Heart right ventricle (tissue), 16 donors: ENCODE data around the gene BCO2. TPM values are rescaled to one million over a fixed set of nuclear protein-coding genes. Genes with fewer than 3 reads are reported as not detected.

Source experiments
- ATAC-seq, 8 donors: fragments of 200-7000 bp; cut with Tn5 transposase; one replicate each; pipeline ENCODE4 v1.9.1; 2020; ENCODE audit warnings: mild to moderate bottlenecking in 8 of 8, moderate library complexity in 8 of 8, moderate number of reproducible peaks in 1 of 8
- DNase-seq, 2 donors: peaks; one replicate each; pipeline ENCODE4 v3.0.0-alpha.2; 2020
- H3K27ac ChIP-seq, 10 donors: fragments of 200-600 bp; sonication (generic) in 2 of 10; one replicate each; pipeline versions ENCODE4 v1.5.0 to v1.8.0; 2020 to 2022; ENCODE audit warnings: mild to moderate bottlenecking in 3 of 10
- H3K27me3 ChIP-seq, 7 donors: fragments of 200-600 bp; one replicate each; pipeline ENCODE4 v1.8.0; 2021 to 2022; ENCODE audit warnings: mild to moderate bottlenecking in 2 of 7
- H3K36me3 ChIP-seq, 9 donors: fragments of 200-600 bp; sonication (generic) in 1 of 9; one replicate each; pipeline versions ENCODE4 v1.5.0 to v1.8.0; 2020 to 2022; ENCODE audit warnings: mild to moderate bottlenecking in 2 of 9
- H3K4me1 ChIP-seq, 9 donors: fragments of 200-600 bp; sonication (generic) in 1 of 9; one replicate each; pipeline versions ENCODE4 v1.5.0 to v1.8.0; 2020 to 2022; ENCODE audit warnings: mild to moderate bottlenecking in 4 of 9
- H3K4me3 ChIP-seq, 10 donors: fragments of 200-600 bp; sonication (generic) in 2 of 10; one replicate each; pipeline versions ENCODE4 v1.5.0 to v1.8.0; 2020 to 2022; ENCODE audit warnings: mild to moderate bottlenecking in 7 of 10, moderate library complexity in 2 of 10
- H3K9me3 ChIP-seq, 11 donors: fragments of 200-600 bp in 10 of 11; sonication (generic) in 2 of 11; one replicate each; pipeline versions ENCODE4 v1.5.0 to v1.8.0; 2013 to 2022; ENCODE audit warnings: mild to moderate bottlenecking in 2 of 11, control low read depth in 1 of 11, moderate library complexity in 1 of 11
- WGBS, 2 donors: extraction: QIAGEN DNeasy Blood & Tissue Kit; methylation state at CpG; one replicate each; pipeline ENCODE4 v1.1.7; 2013; ENCODE audit warnings: inconsistent platforms in 1 of 2; 5-methylcytosine and 5-hydroxymethylcytosine counted together
- intact Hi-C, 10 donors: fragments of 100-400 bp; cut with DNase I; formaldehyde crosslinking; loops; one replicate each; pipeline versions ENCODE4 v1.11.1 to v1.14.2; 2022
- polyA plus RNA-seq, 2 donors: library from polyadenylated mRNA; stranded (reverse); fragments of 200-250 nt; gene quantifications; one replicate each; pipeline ENCODE4 v1.2.3, GENCODE V29; 2013
- total RNA-seq, 10 donors: library from RNA; stranded (reverse); fragmentation: NEBNext Ultra II Directional in 3 of 10; extraction: Animal tissue kit (Norgen Biotek cat#: 25700) in 3 of 10; gene quantifications; one replicate each; pipeline versions ENCODE4 v1.2.1 to v1.2.4, GENCODE V29; 2021 to 2023
- TF ChIP-seq, protein P1 (sequence below), 9 donors: fragments of 200-600 bp; sonication (generic) in 2 of 9; IDR thresholded peaks; one replicate each; pipeline versions ENCODE4 v1.5.0 to v1.8.0; 2021 to 2022; ENCODE audit warnings: antibody characterized with exemption in 9 of 9, mild to moderate bottlenecking in 5 of 9, moderate library complexity in 1 of 9
- donor health status: Arrhythmogenic right ventricular cardiomyopathy.
- donor health status: ischemic (EF 13 %, LVEDD 7.1; RV severe dilation, severe dysfunction).
- donor health status: healthy with polysubstance abuse.
- donor health status: DM: no; HTN: yes; CAD: no.
- donor health status: DM: no; HTN: no; CAD: no.
- donor health status: ischemic (EF 25% LVEDD 6.9; RV normal size, moderate dysfunction).
- donor health status: ischemic (EF 25% LVEDD 5.7; RV mildly dilated, moderate dysfunction).
- donor health status: healthy.
- donor health status: DM: yes; HTN: yes; CAD: no.
- donor health status: Ischemic cardiomyopathy.
- donor health status: ischemic (EF 35%, LVEDD 5.7; RV mildly dilated, moderate dysfunction).
- donor health status: nonischemic (EF 11% LVEDD 7.7; RV severe dilation, severe dysfunction).
- donor health status: DM: yes; HTN: yes; CAD: no.
- donor health status: PGD.
- donor health status: ischemic (EF 29% LVEDD 5.4; RV normal size, mild dysfunction).
- donor health status: nonischemic (EF 23%, LVEDD 6.1; RV moderate dilation, normal function).

The BCO2 gene
- total and polyA plus RNA-seq, 12 donors = 39.3 to 137 (median 86.5) TPM

DNA sequence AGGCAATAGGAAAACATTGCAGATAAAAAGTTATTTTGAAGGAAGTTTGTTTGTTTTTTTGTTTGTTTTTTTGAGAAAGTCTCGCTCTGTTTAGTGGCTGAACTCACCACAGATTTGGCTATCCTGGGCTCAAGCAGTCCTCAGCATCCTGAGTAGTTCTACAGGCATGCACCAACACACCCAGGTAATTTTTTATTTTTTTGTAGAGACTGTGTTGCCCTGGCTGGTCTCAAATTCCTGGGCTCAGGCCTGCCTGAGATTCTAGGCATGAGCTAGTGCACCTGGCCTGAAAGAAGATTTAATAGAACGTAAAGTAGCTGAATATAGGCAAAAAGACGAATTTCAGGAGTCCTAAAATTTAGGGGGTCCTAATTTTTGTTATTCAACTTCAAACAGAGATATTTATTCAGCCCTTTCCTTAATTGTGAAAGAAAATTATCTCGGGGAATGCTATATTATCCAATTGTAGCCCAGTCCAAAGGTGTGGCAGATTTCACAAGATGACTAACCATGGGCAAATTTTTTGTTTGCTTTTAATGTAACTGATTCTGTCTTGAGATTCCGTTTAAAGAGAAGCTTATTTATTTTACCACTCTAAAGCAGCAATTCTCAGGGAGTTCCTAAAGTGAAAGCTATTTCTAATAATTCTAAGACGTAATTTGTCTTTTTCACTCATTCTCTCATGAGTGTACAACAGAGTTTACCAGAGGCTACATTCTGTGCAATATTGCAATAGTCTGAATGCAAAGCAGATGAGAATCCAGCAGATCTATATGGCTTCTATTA, 12.4 kb upstream of the BCO2 start:
- H3K27me3 ChIP-seq = no peaks in the 10 kb centered on the region
- 89 to 90% methylated on average over 6 of the region's 6 CpGs for WGBS, 2 donors
- TF ChIP-seq, protein P1, sequence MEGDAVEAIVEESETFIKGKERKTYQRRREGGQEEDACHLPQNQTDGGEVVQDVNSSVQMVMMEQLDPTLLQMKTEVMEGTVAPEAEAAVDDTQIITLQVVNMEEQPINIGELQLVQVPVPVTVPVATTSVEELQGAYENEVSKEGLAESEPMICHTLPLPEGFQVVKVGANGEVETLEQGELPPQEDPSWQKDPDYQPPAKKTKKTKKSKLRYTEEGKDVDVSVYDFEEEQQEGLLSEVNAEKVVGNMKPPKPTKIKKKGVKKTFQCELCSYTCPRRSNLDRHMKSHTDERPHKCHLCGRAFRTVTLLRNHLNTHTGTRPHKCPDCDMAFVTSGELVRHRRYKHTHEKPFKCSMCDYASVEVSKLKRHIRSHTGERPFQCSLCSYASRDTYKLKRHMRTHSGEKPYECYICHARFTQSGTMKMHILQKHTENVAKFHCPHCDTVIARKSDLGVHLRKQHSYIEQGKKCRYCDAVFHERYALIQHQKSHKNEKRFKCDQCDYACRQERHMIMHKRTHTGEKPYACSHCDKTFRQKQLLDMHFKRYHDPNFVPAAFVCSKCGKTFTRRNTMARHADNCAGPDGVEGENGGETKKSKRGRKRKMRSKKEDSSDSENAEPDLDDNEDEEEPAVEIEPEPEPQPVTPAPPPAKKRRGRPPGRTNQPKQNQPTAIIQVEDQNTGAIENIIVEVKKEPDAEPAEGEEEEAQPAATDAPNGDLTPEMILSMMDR (IDR thresholded peaks at IDR 0.05) = no peak
- H3K27ac ChIP-seq = peak overlapping the region in 1 of 10 donors; percentile 78
- DNase-seq (no peak), ATAC-seq (no peak)
- H3K4me3 ChIP-seq = peak overlapping the region in 2 of 10 donors; percentile 29 to 51
- H3K4me1 ChIP-seq = peaks cover 0 to 42% (median 0%) of the 10 kb centered on the region in 9 donors
- H3K36me3 ChIP-seq = no peaks in the 10 kb centered on the region
- intact Hi-C loops = no loop called here
- no peaks in the 10 kb centered on the region for H3K9me3 ChIP-seq

DNA sequence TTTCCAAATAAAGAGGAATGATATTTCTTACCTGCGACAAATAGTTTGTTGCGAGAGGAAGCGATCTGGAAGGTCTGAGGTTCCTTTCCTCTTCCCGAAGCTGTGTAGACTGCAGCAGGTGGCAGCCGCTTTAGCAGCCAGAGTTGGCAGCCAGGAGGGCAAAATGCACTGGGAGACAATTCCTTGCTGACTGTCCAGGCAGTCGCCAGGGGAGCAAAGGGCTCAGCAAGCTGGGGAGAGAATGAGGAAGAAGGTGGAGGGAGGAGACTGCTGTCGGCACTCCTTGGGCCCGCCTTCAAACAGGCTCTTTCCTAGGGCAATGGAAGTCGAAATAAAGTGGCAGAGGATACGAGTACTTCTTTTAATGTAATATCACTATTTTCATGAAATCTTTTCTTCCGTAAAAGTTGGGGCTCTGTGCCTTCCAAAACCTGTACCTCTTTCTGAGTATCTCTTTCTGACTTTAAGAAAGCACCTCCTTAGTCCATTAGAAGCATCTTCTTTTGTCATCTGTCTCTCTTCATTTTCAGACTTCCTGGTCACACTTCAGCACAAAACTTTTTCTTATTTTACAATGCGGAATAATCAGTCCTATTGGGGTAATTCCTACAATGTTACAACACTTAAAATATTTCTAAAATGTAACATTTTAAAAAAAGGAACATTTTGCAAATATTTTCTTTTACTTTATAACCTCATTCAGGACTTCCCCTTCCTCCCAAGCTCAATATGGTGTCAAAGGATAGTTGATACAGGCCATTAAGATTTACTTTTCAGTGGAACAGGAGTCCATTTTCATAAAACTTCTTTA, 11.2 kb upstream of the BCO2 start, which contains the start of gene IL18:
TSS of gene IL18 (minus strand) at position 220 of the 811 bp plus-strand sequence. CDS start 9,041 bp downstream, outside the sequence.
- no peaks in the 10 kb centered on the region for H3K27me3 ChIP-seq
- intact Hi-C loops = loop anchor here in 1 of 10 donors (1.0 kb wide), 1 partner anchor 21 kb away; no protein-coding TSS in a partner anchor
- H3K9me3 ChIP-seq = no peaks in the 10 kb centered on the region
- WGBS, 2 donors = 65 to 78% methylated on average over 12 of the region's 12 CpGs
- H3K27ac ChIP-seq = peak within 1 kb of the TSS in 1 of 10 donors; percentile 78
- TF ChIP-seq, protein P1 (IDR thresholded peaks at IDR 0.05) = no peak
- peak in 1 of 2 donors; percentile 19 for DNase-seq
- H3K4me1 ChIP-seq = peaks cover 0 to 42% (median 0%) of the 10 kb centered on the region in 9 donors
- peak in 5 of 8 donors; percentile 50 to 60 (median 56) for ATAC-seq
- H3K36me3 ChIP-seq = no peaks in the 10 kb centered on the region
- H3K4me3 ChIP-seq = peak within 1 kb of the TSS in 4 of 10 donors; percentile 4 to 51 (median 17)

DNA sequence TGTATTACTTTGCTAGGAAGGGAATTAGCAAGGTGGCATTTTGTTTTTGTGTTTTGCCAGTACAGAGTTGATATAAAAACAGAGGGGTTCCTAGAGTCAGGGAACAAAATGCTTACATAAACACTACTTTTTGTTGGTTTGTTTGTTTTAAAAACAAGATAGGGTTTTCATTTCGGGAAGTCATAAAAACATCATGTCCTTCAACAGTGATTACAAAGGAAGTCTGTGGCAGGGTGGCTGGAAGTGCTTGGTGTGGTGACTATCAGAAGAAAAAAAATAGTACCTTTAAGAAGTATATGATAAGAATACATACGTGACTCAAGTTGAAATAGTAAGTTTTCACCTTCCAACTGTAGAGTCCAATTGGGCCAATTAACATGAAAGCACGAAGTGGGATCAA, 10.3 kb upstream of the BCO2 start:
- intact Hi-C loops = no loop called here
- no peaks in the 10 kb centered on the region for H3K9me3 ChIP-seq
- WGBS, 2 donors = 60 to 65% methylated on average over 3 of the region's 3 CpGs
- no peak for DNase-seq
- H3K4me3 ChIP-seq = no peak overlapping the region
- ATAC-seq = no peak
- H3K27me3 ChIP-seq = no peaks in the 10 kb centered on the region
- TF ChIP-seq, protein P1 (IDR thresholded peaks at IDR 0.05) = no peak
- H3K4me1 ChIP-seq = peaks cover 0 to 36% (median 0%) of the 10 kb centered on the region in 9 donors
- peak overlapping the region in 1 of 10 donors; percentile 52 for H3K27ac ChIP-seq
- H3K36me3 ChIP-seq = no peaks in the 10 kb centered on the region

DNA sequence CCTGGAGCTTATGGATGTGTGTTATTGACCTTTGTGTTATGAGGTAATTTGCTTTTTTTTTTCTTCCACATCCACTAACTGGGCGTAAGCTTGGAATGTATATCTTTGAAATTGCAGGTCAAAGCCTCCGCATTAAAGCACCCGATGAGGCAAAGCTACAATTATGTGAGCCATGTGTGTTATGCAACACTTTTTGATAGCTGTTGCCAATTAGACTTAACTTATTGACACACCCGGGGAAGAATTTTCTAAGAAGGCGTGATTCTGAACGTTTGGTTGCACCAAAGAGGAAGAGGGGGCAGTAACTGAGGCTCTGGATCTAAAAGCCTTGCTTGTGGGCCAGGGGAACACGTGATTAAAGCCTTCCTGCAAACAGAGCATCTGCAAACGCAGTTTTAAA, 8.8 kb upstream of the BCO2 start:
- Histone ChIP-seq H3K9me3 (no peaks in the 10 kb centered on the region), H3K36me3 (no peaks in the 10 kb centered on the region), H3K4me3 (no peak overlapping the region), H3K27ac (no peak overlapping the region), H3K27me3 (no peaks in the 10 kb centered on the region), H3K4me1 (peaks cover 0 to 24% (median 0%) of the 10 kb centered on the region in 9 donors)
- intact Hi-C loops = no loop called here
- ATAC-seq (peak in 1 of 8 donors; percentile 29), DNase-seq (no peak)
- TF ChIP-seq, protein P1 (IDR thresholded peaks at IDR 0.05) = no peak
- 66 to 82% methylated on average over 8 of the region's 8 CpGs for WGBS, 2 donors
